ENCODE measurements around the gene TNNI3. TPM values are rescaled to one million over a fixed set of nuclear protein-coding genes. Genes with fewer than 3 reads are reported as not detected.

Gene TNNI3
- 25.9 and 44.0 TPM in 2 replicates for total RNA-seq (2011; cell fraction: chromatin; rRNA removed; ENCODE audit: low replicate concordance)
- total RNA-seq (2011; cell fraction: nucleolus; rRNA removed) = 23.2 and 24.3 TPM in 2 replicates
- total RNA-seq (2011; cell fraction: nucleoplasm; rRNA removed) = 27.0 and 36.9 TPM in 2 replicates
- total RNA-seq (2014; rRNA removed) (107 and 125 TPM in 2 replicates), total RNA-seq (2014; rRNA removed; fragmentation: Illumina TruSeq; extraction: Trizol) (22.0 and 26.5 TPM in 2 replicates), total RNA-seq (2015; rRNA removed; fragmentation: Illumina TruSeq; extraction: Trizol) (74.2 and 76.5 TPM in 2 replicates), total RNA-seq (2021) (53.7 and 63.3 TPM in 2 replicates), polyA plus RNA-seq (2011; rRNA removed) (28.1 and 33.8 TPM in 2 replicates), polyA plus RNA-seq (2014; fragmentation: Illumina TruSeq; extraction: Trizol) (42.0 and 55.7 TPM in 2 replicates), polyA plus RNA-seq (2014; fragmentation: Nextera tagmentation; extraction: Ambion mirVana) (10 to 100 TPM in 1 of 2 experiments, 1 to 10 TPM in 1; 4.7 to 17.2 TPM), polyA plus RNA-seq (2014; rRNA removed) (143 and 158 TPM in 2 replicates), polyA minus RNA-seq (2011; rRNA and poly(A)+ RNA removed) (6.4 and 7.0 TPM in 2 replicates), Bru-seq, nascent RNA (percentile 64 among the genes with signal in this experiment), BruChase-seq, experiment 1, labeled RNA remaining after a 2-hour chase (percentile 60 among the genes with signal in this experiment), BruChase-seq, experiment 2, labeled RNA remaining after a 6-hour chase (percentile 63 among the genes with signal in this experiment)
- polyA plus RNA-seq (2011; cell fraction: cytosol; rRNA removed) = 41.8 and 52.3 TPM in 2 replicates
- 61.1 and 64.7 TPM in 2 replicates for polyA plus RNA-seq (2011; cell fraction: nucleus; rRNA removed)
- polyA plus RNA-seq (2012) = 58.4 and 68.8 TPM in 2 replicates
- polyA minus RNA-seq (2011; cell fraction: cytosol; rRNA and poly(A)+ RNA removed) = 7.1 and 13.3 TPM in 2 replicates
- polyA minus RNA-seq (2011; cell fraction: nucleus; rRNA and poly(A)+ RNA removed) = 10.6 and 16.3 TPM in 2 replicates
- long read RNA-seq, experiment 1, transcript TNNI3-202 (4 exons, 699 nt) = major isoform, 19 of 47 reads
- long read RNA-seq, experiment 1, transcript TNNI3-207 (5 exons, 669 nt) = minor isoform, 7 of 47 reads
- long read RNA-seq, experiment 1, partial matches to known transcripts = 4 of 47 reads
- long read RNA-seq, experiment 1, other reads (novel, unspliced or antisense) = 16 of 47 reads
- long read RNA-seq, experiment 2, transcript TNNI3-202 (4 exons, 699 nt) = major isoform, 10 of 65 reads
- long read RNA-seq, experiment 2, transcript TNNI3-207 (5 exons, 669 nt) = minor isoform, 6 of 65 reads
- long read RNA-seq, experiment 2, partial matches to known transcripts = 1 of 65 reads
- long read RNA-seq, experiment 2, other reads (novel, unspliced or antisense) = 47 of 65 reads
- long read RNA-seq, experiment 3, transcript TNNI3-202 (4 exons, 699 nt) = major isoform, 7 of 9 reads
- long read RNA-seq, experiment 3, partial matches to known transcripts = 0 of 9 reads
- long read RNA-seq, experiment 3, other reads (novel, unspliced or antisense) = 0 of 9 reads

DNA sequence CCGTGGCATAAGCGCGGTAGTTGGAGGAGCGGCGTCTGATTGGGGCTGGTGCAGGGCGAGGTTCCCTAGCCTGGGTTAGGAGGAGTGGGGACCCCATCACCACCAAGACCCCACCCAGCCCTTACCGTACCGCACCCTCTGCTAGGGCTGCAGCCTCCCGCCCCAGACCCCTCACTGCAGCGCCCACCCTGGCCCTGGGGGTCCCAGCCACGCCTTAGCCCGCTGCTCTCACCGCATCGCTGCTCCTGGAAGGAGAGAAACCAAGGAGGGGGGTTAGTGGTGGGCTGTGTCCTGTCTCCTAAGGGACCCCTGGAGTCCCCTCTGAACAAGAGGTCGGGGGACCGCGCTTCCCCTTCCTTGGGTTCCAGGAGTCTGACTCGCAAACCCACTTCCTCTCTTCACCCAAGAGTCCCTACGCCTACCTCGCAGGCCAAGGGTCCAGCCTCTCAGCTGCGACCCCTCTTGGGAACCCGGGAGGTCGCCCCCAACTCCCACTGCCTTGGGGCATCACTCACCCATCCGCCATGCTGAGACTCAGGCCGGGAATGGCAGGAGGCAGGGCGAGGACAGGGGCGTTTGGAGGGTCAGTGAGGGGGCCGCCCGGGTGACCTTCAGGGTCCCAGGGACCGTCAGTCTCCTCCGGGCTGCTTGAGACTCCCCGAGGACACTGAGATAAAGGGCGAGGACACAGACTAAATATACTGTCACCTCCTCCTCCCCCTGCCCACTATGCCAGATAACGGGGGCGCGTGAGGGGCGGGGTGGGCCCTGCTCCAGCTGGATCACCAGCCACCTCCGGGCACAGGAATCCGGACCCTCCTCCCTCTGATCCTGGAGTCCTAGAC lies at the start of gene TNNI3:
TNNI3 (minus strand) TSS at position 669 of the 845 bp plus-strand sequence; CDS start at position 526, 143 bp downstream.
- POLR2A ChIA-PET = interaction anchor here (0.6 to 1.2 kb wide), 3 partner anchors 11 to 94 kb away, joined by 3 to 5 read pairs (median 3); partner anchors contain the start of gene RDH13
- Histone ChIP-seq H3K9me3 (replicated peaks; ENCODE audit: control insufficient read depth, insufficient read depth, low read depth, low read length) (no peaks in the 10 kb centered on the region), H3K9ac (ENCODE audit: insufficient read depth in 1 of 2, low read depth in 2 of 2, low read length in 2 of 2) (peak within 1 kb of the TSS; percentile 44 to 94), H3K79me2 (ENCODE audit: control insufficient read depth, insufficient read depth, low read length) (peaks cover 14% of the 10 kb centered on the region), H3K27ac (ENCODE audit: extremely low read depth, low read depth, low read length) (peak within 1 kb of the TSS; percentile 66), H3K4me2 (ENCODE audit: insufficient read depth, low read length) (peak within 1 kb of the TSS; percentile 77), H3K4me3 (peak within 1 kb of the TSS; percentile 56), H3K27me3 (ENCODE audit: control insufficient read depth in 2 of 2, insufficient read depth in 2 of 2, low read length in 2 of 2) (no peaks in the 10 kb centered on the region), H3K4me1 (replicated peaks in 1 of 2; ENCODE audit: control insufficient read depth in 2 of 2, insufficient read depth in 2 of 2, low read length in 2 of 2) (peaks cover 34 to 67% of the 10 kb centered on the region in 2 experiments), H3K36me3 (ENCODE audit: control insufficient read depth, insufficient read depth, low read length) (peaks cover 13% of the 10 kb centered on the region; the same call in 1 of the 3 replicates), H3K9me1 (ENCODE audit: control insufficient read depth, insufficient read depth, low read length) (no peaks in the 10 kb centered on the region), H4K20me1 (replicated peaks; ENCODE audit: control insufficient read depth, insufficient read depth, low read length) (no peaks in the 10 kb centered on the region), H2AFZ (ENCODE audit: low read depth, low read length) (peak within 1 kb of the TSS; percentile 63)
- ATAC-seq (no peak), FAIRE-seq (no peak), DNase-seq (ENCODE audit: extremely low read depth in 1 of 4, low spot score in 3 of 4) (peak in 3 of 4 experiments; percentile 25 to 53 (median 28))
- CTCF ChIA-PET (ENCODE audit: low intra/inter-chr PET ratio) = interaction anchor here (1.2 kb wide), 1 partner anchor 11 kb away, joined by 4 read pairs; no protein-coding TSS in a partner anchor
- intact Hi-C loops (cut with micrococcal nuclease) (loop anchor here (10.0 kb wide), 1 partner anchor 348 kb away; no protein-coding TSS in a partner anchor), in situ Hi-C loops (cut with MboI) (loop anchor here (25.0 kb wide), 1 partner anchor 980 kb away; the partner anchor contains the start of gene ZNF444)
- no TSS peak for BruUV-seq (replicated peaks)
- 22% methylated on average over 36 of the region's 39 CpGs for WGBS (ENCODE audit: insufficient coverage, low coverage, missing lambda C conversion rate)
- no peak for TF ChIP-seq HEY1 (CRISPR knock-in tag; IDR thresholded peaks at IDR 0.05; ENCODE audit: borderline replicate concordance)
- no peak for TF ChIP-seq ZBED1 (IDR thresholded peaks at IDR 0.05)
- TF ChIP-seq, protein P1, sequence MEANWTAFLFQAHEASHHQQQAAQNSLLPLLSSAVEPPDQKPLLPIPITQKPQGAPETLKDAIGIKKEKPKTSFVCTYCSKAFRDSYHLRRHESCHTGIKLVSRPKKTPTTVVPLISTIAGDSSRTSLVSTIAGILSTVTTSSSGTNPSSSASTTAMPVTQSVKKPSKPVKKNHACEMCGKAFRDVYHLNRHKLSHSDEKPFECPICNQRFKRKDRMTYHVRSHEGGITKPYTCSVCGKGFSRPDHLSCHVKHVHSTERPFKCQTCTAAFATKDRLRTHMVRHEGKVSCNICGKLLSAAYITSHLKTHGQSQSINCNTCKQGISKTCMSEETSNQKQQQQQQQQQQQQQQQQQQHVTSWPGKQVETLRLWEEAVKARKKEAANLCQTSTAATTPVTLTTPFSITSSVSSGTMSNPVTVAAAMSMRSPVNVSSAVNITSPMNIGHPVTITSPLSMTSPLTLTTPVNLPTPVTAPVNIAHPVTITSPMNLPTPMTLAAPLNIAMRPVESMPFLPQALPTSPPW (CRISPR knock-in tag; IDR thresholded peaks at IDR 0.05) = peak; percentile 43
- TF ChIP-seq ZNF436 (CRISPR knock-in tag; IDR thresholded peaks at IDR 0.05) = no peak
- no peak for TF ChIP-seq E2F3 (CRISPR knock-in tag; IDR thresholded peaks at IDR 0.05)
- TF ChIP-seq, protein P2, sequence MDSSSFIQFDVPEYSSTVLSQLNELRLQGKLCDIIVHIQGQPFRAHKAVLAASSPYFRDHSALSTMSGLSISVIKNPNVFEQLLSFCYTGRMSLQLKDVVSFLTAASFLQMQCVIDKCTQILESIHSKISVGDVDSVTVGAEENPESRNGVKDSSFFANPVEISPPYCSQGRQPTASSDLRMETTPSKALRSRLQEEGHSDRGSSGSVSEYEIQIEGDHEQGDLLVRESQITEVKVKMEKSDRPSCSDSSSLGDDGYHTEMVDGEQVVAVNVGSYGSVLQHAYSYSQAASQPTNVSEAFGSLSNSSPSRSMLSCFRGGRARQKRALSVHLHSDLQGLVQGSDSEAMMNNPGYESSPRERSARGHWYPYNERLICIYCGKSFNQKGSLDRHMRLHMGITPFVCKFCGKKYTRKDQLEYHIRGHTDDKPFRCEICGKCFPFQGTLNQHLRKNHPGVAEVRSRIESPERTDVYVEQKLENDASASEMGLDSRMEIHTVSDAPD (CRISPR knock-in tag; IDR thresholded peaks at IDR 0.05) = no peak
- TF ChIP-seq, protein P3, sequence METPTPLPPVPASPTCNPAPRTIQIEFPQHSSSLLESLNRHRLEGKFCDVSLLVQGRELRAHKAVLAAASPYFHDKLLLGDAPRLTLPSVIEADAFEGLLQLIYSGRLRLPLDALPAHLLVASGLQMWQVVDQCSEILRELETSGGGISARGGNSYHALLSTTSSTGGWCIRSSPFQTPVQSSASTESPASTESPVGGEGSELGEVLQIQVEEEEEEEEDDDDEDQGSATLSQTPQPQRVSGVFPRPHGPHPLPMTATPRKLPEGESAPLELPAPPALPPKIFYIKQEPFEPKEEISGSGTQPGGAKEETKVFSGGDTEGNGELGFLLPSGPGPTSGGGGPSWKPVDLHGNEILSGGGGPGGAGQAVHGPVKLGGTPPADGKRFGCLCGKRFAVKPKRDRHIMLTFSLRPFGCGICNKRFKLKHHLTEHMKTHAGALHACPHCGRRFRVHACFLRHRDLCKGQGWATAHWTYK (CRISPR knock-in tag; IDR thresholded peaks at IDR 0.05) = 0 out of 2 replicates have a peak, but pooled peaks have one; percentile 34
- TF ChIP-seq MTA3 (IDR thresholded peaks at IDR 0.05; ENCODE audit: borderline replicate concordance) = 0 out of 2 replicates have a peak, but pooled peaks have one; percentile 25
- TF ChIP-seq PCBP1 (IDR thresholded peaks at IDR 0.05; ENCODE audit: low read depth, low read length, poor library complexity, severe bottlenecking) = peak; percentile 53
- no peak for TF ChIP-seq MCM7 (IDR thresholded peaks at IDR 0.05)
